Coronary artery (tissue), 2 donors: Measurements from ENCODE around the gene MAGOH.

Source experiments
- DNase-seq: peaks from one replicate; pipeline ENCODE4 v3.0.0-alpha.2; 2017; ENCODE audit warnings: low spot score
- H3K27ac ChIP-seq, 2 donors: fragments of 200-600 bp; sonication (generic); one replicate each; pipeline ENCODE4 v1.5.1; 2016 to 2019
- H3K4me3 ChIP-seq: fragments of 200-600 bp; sonication (generic); 2 replicates; pipeline ENCODE4 v1.5.1; 2016; ENCODE audit warnings: mild to moderate bottlenecking, moderate library complexity
- TF ChIP-seq, protein P1 (sequence below): fragments of 200-600 bp; sonication (generic); IDR thresholded peaks from one replicate; pipeline ENCODE4 v1.5.1; 2019; ENCODE audit warnings: antibody characterized with exemption

MAGOH gene

DNA sequence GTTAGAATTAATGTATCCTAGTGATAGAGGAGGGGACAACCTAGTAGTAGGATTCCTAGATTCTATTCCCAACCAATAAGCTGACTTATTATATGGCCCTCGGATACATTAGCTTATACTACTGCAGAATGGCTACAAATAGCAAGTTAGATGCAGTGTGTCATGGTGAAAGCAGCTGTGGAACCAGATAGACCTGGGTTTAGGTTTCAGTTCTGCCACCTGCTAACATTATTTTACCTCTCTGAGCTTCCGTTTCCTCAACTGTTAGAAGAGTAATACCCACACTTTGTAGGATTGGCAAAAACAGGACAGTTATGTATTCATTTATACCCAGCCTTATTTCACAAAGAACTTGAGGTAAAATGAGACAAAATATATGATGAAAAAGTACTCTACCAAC lies 21.6 kb upstream of the MAGOH start:
- no peak overlapping the region for H3K27ac ChIP-seq
- no peak overlapping the region for H3K4me3 ChIP-seq
- TF ChIP-seq, protein P1, sequence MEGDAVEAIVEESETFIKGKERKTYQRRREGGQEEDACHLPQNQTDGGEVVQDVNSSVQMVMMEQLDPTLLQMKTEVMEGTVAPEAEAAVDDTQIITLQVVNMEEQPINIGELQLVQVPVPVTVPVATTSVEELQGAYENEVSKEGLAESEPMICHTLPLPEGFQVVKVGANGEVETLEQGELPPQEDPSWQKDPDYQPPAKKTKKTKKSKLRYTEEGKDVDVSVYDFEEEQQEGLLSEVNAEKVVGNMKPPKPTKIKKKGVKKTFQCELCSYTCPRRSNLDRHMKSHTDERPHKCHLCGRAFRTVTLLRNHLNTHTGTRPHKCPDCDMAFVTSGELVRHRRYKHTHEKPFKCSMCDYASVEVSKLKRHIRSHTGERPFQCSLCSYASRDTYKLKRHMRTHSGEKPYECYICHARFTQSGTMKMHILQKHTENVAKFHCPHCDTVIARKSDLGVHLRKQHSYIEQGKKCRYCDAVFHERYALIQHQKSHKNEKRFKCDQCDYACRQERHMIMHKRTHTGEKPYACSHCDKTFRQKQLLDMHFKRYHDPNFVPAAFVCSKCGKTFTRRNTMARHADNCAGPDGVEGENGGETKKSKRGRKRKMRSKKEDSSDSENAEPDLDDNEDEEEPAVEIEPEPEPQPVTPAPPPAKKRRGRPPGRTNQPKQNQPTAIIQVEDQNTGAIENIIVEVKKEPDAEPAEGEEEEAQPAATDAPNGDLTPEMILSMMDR: no peak
- DNase-seq: no peak

- TF ChIP-seq, protein P1: no peak
Observed at GRCh38 chr1:53258216-53258615, 19.9 kb upstream of the MAGOH start.

GRCh38 chr1:53257454-53258081 lies 19.2 kb upstream of the MAGOH start:
- no peak for DNase-seq
- Histone ChIP-seq H3K4me3 (no peak overlapping the region), H3K27ac (no peak overlapping the region)
- TF ChIP-seq, protein P1: no peak

More at GRCh38 chr1:53258216-53258615, 19.9 kb upstream of the MAGOH start:
- Histone ChIP-seq H3K4me3 (no peak overlapping the region), H3K27ac (no peak overlapping the region)
- no peak for DNase-seq

DNA sequence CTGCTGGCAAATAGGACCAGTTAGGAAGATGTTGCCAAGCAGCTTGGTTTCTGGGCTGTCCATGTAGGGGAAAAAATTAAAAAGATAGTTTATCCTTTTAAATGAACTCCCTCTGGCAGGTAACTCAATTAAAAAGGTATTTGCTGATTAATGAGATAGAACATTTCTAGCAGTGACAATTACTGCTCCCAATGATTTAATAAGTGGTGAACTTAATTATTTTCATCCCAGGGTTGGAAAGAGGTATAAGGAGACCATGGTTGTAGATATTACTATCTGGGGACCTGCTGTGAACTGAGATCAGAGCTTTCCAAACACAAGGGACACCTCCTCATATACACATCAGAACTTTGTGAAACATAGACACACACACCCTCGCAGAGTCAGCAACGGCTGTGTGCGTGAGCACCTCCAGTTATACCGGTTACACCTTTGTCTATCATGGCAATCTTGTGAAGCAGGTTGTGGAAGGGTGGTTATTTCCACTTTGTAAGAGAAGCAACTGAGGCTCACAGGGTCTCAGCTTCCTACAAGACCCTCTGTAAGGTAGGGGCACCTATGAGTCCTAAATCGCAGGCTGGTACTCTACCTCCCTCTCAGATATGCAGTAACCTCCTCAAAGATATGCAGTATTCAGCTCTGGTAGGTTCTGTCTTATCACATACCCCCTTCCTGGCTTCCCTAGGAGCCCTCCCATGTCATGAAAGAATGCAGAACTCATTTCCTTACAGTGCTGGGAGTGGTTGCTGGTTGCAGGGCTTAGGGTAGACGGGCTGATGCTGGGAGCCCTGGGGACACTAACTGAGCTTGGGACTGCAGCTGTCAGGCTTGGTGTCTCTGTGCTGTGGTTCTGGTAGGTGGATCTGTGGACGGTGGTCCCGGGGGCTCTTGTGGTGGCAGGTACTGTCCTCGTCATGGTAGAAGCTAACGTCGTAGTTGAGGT lies 18.5 kb upstream of the MAGOH start:
- Histone ChIP-seq H3K4me3 (no peak overlapping the region), H3K27ac (no peak overlapping the region)
- DNase-seq: no peak
- TF ChIP-seq, protein P1: no peak

GRCh38 chr1:53255031-53255430 lies 16.7 kb upstream of the MAGOH start:
- TF ChIP-seq, protein P1: no peak
- no peak overlapping the region for H3K4me3 ChIP-seq
- DNase-seq: no peak
- H3K27ac ChIP-seq: no peak overlapping the region

DNA sequence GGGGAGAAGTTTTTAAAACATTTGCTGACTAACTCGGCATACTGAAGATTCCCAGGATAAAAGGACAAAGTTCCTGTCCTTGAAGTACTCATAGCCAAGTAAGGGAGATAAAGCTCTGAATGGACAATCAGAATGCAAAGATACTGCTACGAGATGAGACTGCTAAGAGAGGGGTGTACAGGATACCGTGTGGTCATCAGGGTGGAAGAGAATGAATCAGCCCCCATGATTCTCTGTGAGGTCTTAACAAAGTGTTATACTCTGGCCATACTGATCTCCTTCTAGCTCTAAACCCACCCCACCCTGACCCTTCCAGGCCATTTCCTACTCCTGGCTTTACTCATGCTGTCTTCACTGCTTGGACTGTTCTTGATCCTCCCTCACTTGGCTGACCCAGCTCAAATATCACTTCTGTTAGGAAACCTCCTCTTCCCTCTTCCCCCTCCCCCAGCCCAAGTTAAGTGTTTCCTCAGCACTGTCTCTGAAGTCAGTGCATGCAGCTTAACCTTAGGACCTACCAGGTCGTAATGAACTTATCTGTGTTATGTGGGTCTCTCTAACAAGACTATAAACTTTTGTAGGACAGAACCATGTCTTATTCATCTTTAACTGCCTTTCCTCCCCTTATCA lies 15.8 kb upstream of the MAGOH start:
- no peak for DNase-seq
- no peak overlapping the region for H3K4me3 ChIP-seq
- TF ChIP-seq, protein P1: no peak
- H3K27ac ChIP-seq: no peak overlapping the region
